PC-3 (cell line): ENCODE measurements around the gene UBR2.

ENCODE experiments used
- EZH2 ChIP-seq: fragments of 300-600 bp; sonication (generic); IDR thresholded peaks from one replicate; pipeline ENCODE4 v1.6.1; 2017; ENCODE audit warnings: antibody characterized with exemption, mild to moderate bottlenecking, low read length; ENCODE audit not compliant: unreplicated experiment
- EZH2phosphoT487 ChIP-seq: fragments of 300-600 bp; sonication (generic); IDR thresholded peaks from 2 replicates; pipeline ENCODE4 v1.6.1; 2018; ENCODE audit warnings: mild to moderate bottlenecking, antibody characterized with exemption, low read length, borderline replicate concordance
- TF ChIP-seq, protein P1 (sequence below): fragments of 300-600 bp; sonication (generic); conservative IDR thresholded peaks from 2 replicates; pipeline ENCODE4 v1.5.1; 2017; ENCODE audit warnings: antibody characterized with exemption, low read depth, mild to moderate bottlenecking, low read length

DNA sequence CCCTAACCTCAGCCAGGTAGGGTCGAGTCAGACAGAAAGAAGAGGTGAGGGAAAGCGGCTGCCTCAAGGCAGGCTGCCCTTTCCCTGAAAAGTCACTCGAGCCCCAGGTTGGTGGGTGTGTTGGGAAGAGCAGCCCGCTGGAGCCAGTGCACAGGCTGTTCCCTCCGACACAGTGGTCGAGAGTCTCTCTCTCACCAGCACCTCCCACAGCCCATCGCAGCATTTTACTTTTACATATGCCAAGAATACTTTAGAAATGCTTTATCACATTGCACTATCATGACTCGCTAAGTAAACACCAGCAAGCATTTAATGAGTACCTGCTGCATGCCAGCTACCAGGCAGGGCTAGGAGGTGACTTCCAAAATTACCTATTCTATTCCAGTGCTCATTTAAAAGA, 156.9 kb downstream of the UBR2 start:
- TF ChIP-seq, protein P1, sequence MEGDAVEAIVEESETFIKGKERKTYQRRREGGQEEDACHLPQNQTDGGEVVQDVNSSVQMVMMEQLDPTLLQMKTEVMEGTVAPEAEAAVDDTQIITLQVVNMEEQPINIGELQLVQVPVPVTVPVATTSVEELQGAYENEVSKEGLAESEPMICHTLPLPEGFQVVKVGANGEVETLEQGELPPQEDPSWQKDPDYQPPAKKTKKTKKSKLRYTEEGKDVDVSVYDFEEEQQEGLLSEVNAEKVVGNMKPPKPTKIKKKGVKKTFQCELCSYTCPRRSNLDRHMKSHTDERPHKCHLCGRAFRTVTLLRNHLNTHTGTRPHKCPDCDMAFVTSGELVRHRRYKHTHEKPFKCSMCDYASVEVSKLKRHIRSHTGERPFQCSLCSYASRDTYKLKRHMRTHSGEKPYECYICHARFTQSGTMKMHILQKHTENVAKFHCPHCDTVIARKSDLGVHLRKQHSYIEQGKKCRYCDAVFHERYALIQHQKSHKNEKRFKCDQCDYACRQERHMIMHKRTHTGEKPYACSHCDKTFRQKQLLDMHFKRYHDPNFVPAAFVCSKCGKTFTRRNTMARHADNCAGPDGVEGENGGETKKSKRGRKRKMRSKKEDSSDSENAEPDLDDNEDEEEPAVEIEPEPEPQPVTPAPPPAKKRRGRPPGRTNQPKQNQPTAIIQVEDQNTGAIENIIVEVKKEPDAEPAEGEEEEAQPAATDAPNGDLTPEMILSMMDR, result no peak
- TF ChIP-seq EZH2 (no peak), EZH2phosphoT487 (no peak)
